HepG2 (cell line): ENCODE results near the gene DNLZ. TPM values are rescaled to one million over a fixed set of nuclear protein-coding genes. Genes with fewer than 3 reads are reported as not detected.

Experiments used
- ATAC-seq: fragments of 200-7000 bp; cut with Tn5 transposase; 3 replicates; pipeline ENCODE4 v1.9.1; 2020; ENCODE audit warnings: mild to moderate bottlenecking, moderate library complexity
- BruUV-seq: library from RNA; stranded (reverse); fragments of 400-500 nt; replicated peaks from 2 replicates; lab custom pipeline; 2021; lab: Mats Ljungman, UMichigan
- CTCF ChIA-PET: fragments of 300-600 bp; formaldehyde crosslinking; extraction: SDS; loops from one replicate; lab custom pipeline; 2021; ENCODE audit warnings: low total read pairs, inconsistent platforms, low intra/inter-chr PET ratio; lab: Yijun Ruan, JAX
- POLR2A ChIA-PET: fragments of 350-600 bp; sonication (Branson Sonifier 250); formaldehyde crosslinking; loops from one replicate; lab custom pipeline; 2020; ENCODE audit warnings: antibody characterized with exemption, inconsistent platforms; lab: Yijun Ruan, JAX
- DNase-seq: peaks from one replicate; pipeline ENCODE4 v3.0.0-alpha.2; 2015; ENCODE audit warnings: low spot score
- FAIRE-seq: peaks from 3 replicates; lab custom pipeline; 2011; peaks lifted over from hg19 to GRCh38; lab: Jason Lieb, UNC
- H2AFZ ChIP-seq: one replicate; pipeline ENCODE4 v1.6.1; 2011; ENCODE audit warnings: low read length, inconsistent platforms
- H3K27ac ChIP-seq: fragments of 300-600 bp; 3 replicates; pipeline ENCODE4 v1.8.0; 2011; ENCODE audit warnings: mixed run types, mild to moderate bottlenecking, mixed read lengths, low read length, inconsistent platforms; ENCODE audit not compliant: insufficient read depth; ENCODE audit errors: extremely low read length
- H3K27me3 ChIP-seq, 2 experiments: fragments of 200-600 bp in 1 of 2; 2 replicates in 1 of 2; 3 replicates in 1 of 2; pipeline versions ENCODE4 v1.6.0 to v1.8.0; 2011; ENCODE audit warnings: low read length in 2 of 2, mild to moderate bottlenecking in 2 of 2, moderate library complexity in 2 of 2, inconsistent platforms in 1 of 2; ENCODE audit not compliant: insufficient read depth in 2 of 2, control insufficient read depth in 1 of 2
- H3K36me3 ChIP-seq, 2 experiments: fragments of 200-600 bp in 1 of 2; replicated peaks in 1 of 2; 2 replicates in 1 of 2; 3 replicates in 1 of 2; pipeline versions ENCODE4 v1.5.1 to v1.8.0; 2011; ENCODE audit warnings: low read length in 2 of 2, inconsistent platforms in 1 of 2; ENCODE audit not compliant: insufficient read depth in 2 of 2, control insufficient read depth in 1 of 2
- H3K4me1 ChIP-seq: 2 replicates; pipeline ENCODE4 v1.5.1; 2012; ENCODE audit warnings: low read length, inconsistent platforms; ENCODE audit not compliant: insufficient read depth
- H3K4me2 ChIP-seq: 2 replicates; pipeline ENCODE4 v1.6.0; 2011; ENCODE audit warnings: low read depth, low read length, inconsistent platforms
- H3K4me3 ChIP-seq, 3 experiments: fragments of 200-600 bp in 1 of 3; sonication (generic), shearing (Covaris generic) in 1 of 3; replicated peaks in 1 of 3; 2 replicates each; pipeline ENCODE4 v1.5.1; 2011 to 2016; ENCODE audit warnings: low read length in 3 of 3, inconsistent platforms in 2 of 3, low read depth in 2 of 3, mild to moderate bottlenecking in 2 of 3, control low read depth in 1 of 3, mixed read lengths in 1 of 3; ENCODE audit not compliant: insufficient read depth in 1 of 3
- H3K79me2 ChIP-seq: one replicate; pipeline ENCODE4 v1.6.1; 2011; ENCODE audit warnings: low read length, inconsistent platforms; ENCODE audit not compliant: insufficient read depth
- H3K9ac ChIP-seq: 2 replicates; pipeline ENCODE4 v1.6.0; 2011; ENCODE audit warnings: mild to moderate bottlenecking, low read depth, low read length, inconsistent platforms; ENCODE audit not compliant: insufficient read depth
- H3K9me3 ChIP-seq: 2 replicates; pipeline ENCODE4 v1.5.1; 2012; ENCODE audit warnings: mild to moderate bottlenecking, low read length
- H4K20me1 ChIP-seq: 2 replicates; pipeline ENCODE4 v1.6.0; 2011; ENCODE audit warnings: inconsistent platforms, mild to moderate bottlenecking, low read length, moderate library complexity; ENCODE audit not compliant: insufficient read depth
- AFF4 ChIP-seq: sonication (generic); formaldehyde crosslinking; IDR thresholded peaks from 2 replicates; pipeline ENCODE4 v1.4.0; 2020; ENCODE audit warnings: missing genetic modification reagents
- E2F2 ChIP-seq: sonication (generic); formaldehyde crosslinking; IDR thresholded peaks from 2 replicates; pipeline ENCODE4 v1.4.0; 2020; ENCODE audit warnings: missing genetic modification reagents, borderline replicate concordance
- GATAD2A ChIP-seq: IDR thresholded peaks from 2 replicates; pipeline ENCODE4 v1.6.1; 2016
- GMEB2 ChIP-seq: IDR thresholded peaks from 2 replicates; pipeline ENCODE4 v1.6.1; 2016; ENCODE audit warnings: missing biosample characterization, missing genetic modification reagents, low read depth
- HNRNPK ChIP-seq: fragments of 200-400 bp; formaldehyde crosslinking; IDR thresholded peaks from 2 replicates; pipeline ENCODE4 v1.6.1; 2018; ENCODE audit warnings: low read length, low read depth, moderate library complexity, mild to moderate bottlenecking; ENCODE audit not compliant: poor library complexity, severe bottlenecking
- HOXA3 ChIP-seq: sonication (generic); formaldehyde crosslinking; IDR thresholded peaks from 2 replicates; pipeline ENCODE4 v1.5.0; 2020; ENCODE audit warnings: missing genetic modification reagents
- IRF2 ChIP-seq: IDR thresholded peaks from 2 replicates; pipeline ENCODE4 v1.6.1; 2018; ENCODE audit warnings: missing genetic modification reagents, missing compliant biosample characterization
- MYC ChIP-seq: sonication (generic); formaldehyde crosslinking; IDR thresholded peaks from 2 replicates; pipeline ENCODE4 v1.9.0; 2021; ENCODE audit warnings: missing genetic modification reagents, borderline replicate concordance
- NR1H2 ChIP-seq: sonication (generic); formaldehyde crosslinking; IDR thresholded peaks from 2 replicates; pipeline ENCODE4 v1.8.1; 2022; ENCODE audit warnings: low read depth, missing genetic modification reagents, borderline replicate concordance
- RCOR2 ChIP-seq: IDR thresholded peaks from 2 replicates; pipeline ENCODE4 v1.6.1; 2016; ENCODE audit warnings: missing biosample characterization, missing genetic modification reagents
- SIN3B ChIP-seq: fragments of 150-350 bp; IDR thresholded peaks from 2 replicates; pipeline ENCODE4 v1.6.1; 2014; ENCODE audit warnings: low read length
- ZFP82 ChIP-seq: sonication (generic); formaldehyde crosslinking; IDR thresholded peaks from 2 replicates; pipeline ENCODE4 v1.5.1; 2020; ENCODE audit warnings: mild to moderate bottlenecking, missing genetic modification reagents, borderline replicate concordance
- ZNF331 ChIP-seq: sonication (generic); formaldehyde crosslinking; IDR thresholded peaks from 2 replicates; pipeline ENCODE4 v1.4.0; 2020; ENCODE audit warnings: missing genetic modification reagents
- ZNF572 ChIP-seq: sonication (generic); formaldehyde crosslinking; IDR thresholded peaks from 2 replicates; pipeline ENCODE4 v1.5.1; 2020; ENCODE audit warnings: mild to moderate bottlenecking, missing genetic modification reagents
- ZNF678 ChIP-seq: sonication (generic); formaldehyde crosslinking; IDR thresholded peaks from 2 replicates; pipeline ENCODE4 v1.4.0; 2020; ENCODE audit warnings: mild to moderate bottlenecking, missing genetic modification reagents
- ZNF709 ChIP-seq: sonication (generic); formaldehyde crosslinking; IDR thresholded peaks from 2 replicates; pipeline ENCODE4 v1.5.0; 2020; ENCODE audit warnings: mild to moderate bottlenecking, missing genetic modification reagents
- WGBS: methylation state at CpG from one replicate; pipeline ENCODE4 v1.1.6; 2017; ENCODE audit warnings: low lambda C conversion rate; 5-methylcytosine and 5-hydroxymethylcytosine counted together
- in situ Hi-C: cut with HindIII; loops from 2 replicates; pipeline ENCODE4 v1.10.0; 2017; ENCODE audit warnings: low pct_unique_long_range_greater_than_20kb; ENCODE audit not compliant: extremely low pct_ligation_motif_present
- intact Hi-C: fragments of 100-400 bp; cut with micrococcal nuclease; formaldehyde crosslinking; loops from one replicate; pipeline ENCODE4 v1.10.0; 2022; ENCODE audit not compliant: unreplicated experiment
- polyA plus RNA-seq, 8 experiments: library from polyadenylated mRNA; depleted of rRNA in 3 of 8; stranded (reverse) in 7 of 8; unstranded in 1 of 8; fragments of >200 nt; fragmentation: Illumina TruSeq in 4 of 8; extraction: Trizol in 4 of 8; gene quantifications; 2 replicates each; pipeline versions ENCODE4 v1.2.1 to v1.2.3, GENCODE V29; 2011 to 2016; ENCODE audit warnings: low read depth in 4 of 8, missing spikeins in 1 of 8, mixed read lengths in 1 of 8; ENCODE audit not compliant: insufficient read depth in 1 of 8
- total RNA-seq, 5 experiments: library from RNA; depleted of rRNA; stranded (reverse); fragments of >200 nt; fragmentation: Illumina TruSeq; extraction: Trizol; gene quantifications; 2 replicates each; pipeline ENCODE4 v1.2.3, GENCODE V29; 2016; ENCODE audit warnings: low read depth in 1 of 5

DNLZ gene
- total and polyA plus RNA-seq, 2 of the 13 experiments (the other 11 are each of a cell fraction or from before 2014, with no cell fraction given) = 3.4 to 8.0 TPM

- no peaks in the 10 kb centered on the region for H3K9me3 ChIP-seq
- FAIRE-seq (peak; percentile 32), DNase-seq (peak; percentile 74), ATAC-seq (peak; percentile 83)
- peaks cover 0 to 2% of the 10 kb centered on the region in 2 experiments; a peak in 1 of 5 replicates for H3K36me3 ChIP-seq
- H3K4me1 ChIP-seq = peaks cover 15% of the 10 kb centered on the region
- intact Hi-C loops (loop anchor here (2.0 to 5.0 kb wide), 2 partner anchors 35 to 60 kb away; no protein-coding TSS in a partner anchor), in situ Hi-C loops (no loop called here)
- peak overlapping the region; percentile 76 for H3K9ac ChIP-seq
- H3K27ac ChIP-seq = peak overlapping the region; percentile 50
- H4K20me1 ChIP-seq = no peaks in the 10 kb centered on the region
- peak overlapping the region; percentile 37 for H2AFZ ChIP-seq
- BruUV-seq = TSS peak; percentile 45
- ChIA-PET CTCF (interaction anchor here (0.8 to 3.1 kb wide), 5 partner anchors 9 to 60 kb away, joined by 3 to 18 read pairs (median 4); partner anchors contain the start of gene DNLZ), POLR2A (interaction anchor here (1.1 to 4.0 kb wide), 5 partner anchors 10 to 38 kb away, joined by 3 to 38 read pairs (median 4); partner anchors contain the start of gene DNLZ)
- H3K79me2 ChIP-seq = no peaks in the 10 kb centered on the region
- 0% methylated on average over 1 of the region's 21 CpGs for WGBS
- H3K4me2 ChIP-seq = peak overlapping the region; percentile 98
- no peaks in the 10 kb centered on the region; a peak in 1 of 5 replicates for H3K27me3 ChIP-seq
- H3K4me3 ChIP-seq = peak overlapping the region; percentile 68 to 85 (median 72)
- TF ChIP-seq IRF2 = peak; percentile 22; the same call in 1 of the 2 replicates
- TF ChIP-seq NR1H2 (CRISPR knock-in tag) = no peak
- TF ChIP-seq E2F2 (CRISPR knock-in tag) = peak; percentile 68; the same call in 1 of the 2 replicates
- TF ChIP-seq ZNF331 (CRISPR knock-in tag) = peak; percentile 67; the same call in 1 of the 2 replicates
- TF ChIP-seq MYC (CRISPR knock-in tag) = peak; percentile 80
- no peak for TF ChIP-seq ZFP82 (CRISPR knock-in tag)
- no peak for TF ChIP-seq GMEB2
- no peak for TF ChIP-seq ZNF709
- TF ChIP-seq HOXA3 (CRISPR knock-in tag) = peak; percentile 80; the same call in 1 of the 2 replicates
- peak; percentile 77 for TF ChIP-seq GATAD2A
- no peak; the same call in 1 of the 2 replicates for TF ChIP-seq ZNF678
- no peak for TF ChIP-seq SIN3B
- TF ChIP-seq AFF4 (CRISPR knock-in tag) = no peak
- no peak for TF ChIP-seq HNRNPK
- TF ChIP-seq ZNF572 (CRISPR knock-in tag) = no peak
- peak; percentile 53; the same call in 1 of the 2 replicates for TF ChIP-seq RCOR2 (CRISPR knock-in tag)
Observed at GRCh38 chr9:136372561-136373299, 9.2 kb upstream of the DNLZ start.
